HG03045 (cell line): ENCODE measurements around the gene CFC1B.
"Not testable (repeated sequence)": the region's sequence is repeated elsewhere in the genome, so short reads cannot be mapped to it uniquely, and the experiment has no call there.

Experiments
- ATAC-seq: cut with Tn5 transposase; IDR thresholded peaks from one replicate; pipeline ENCODE4 v1.9.1; 2021; ENCODE audit warnings: mild to moderate bottlenecking, moderate library complexity; ENCODE audit not compliant: unreplicated experiment

Gene CFC1B

DNA sequence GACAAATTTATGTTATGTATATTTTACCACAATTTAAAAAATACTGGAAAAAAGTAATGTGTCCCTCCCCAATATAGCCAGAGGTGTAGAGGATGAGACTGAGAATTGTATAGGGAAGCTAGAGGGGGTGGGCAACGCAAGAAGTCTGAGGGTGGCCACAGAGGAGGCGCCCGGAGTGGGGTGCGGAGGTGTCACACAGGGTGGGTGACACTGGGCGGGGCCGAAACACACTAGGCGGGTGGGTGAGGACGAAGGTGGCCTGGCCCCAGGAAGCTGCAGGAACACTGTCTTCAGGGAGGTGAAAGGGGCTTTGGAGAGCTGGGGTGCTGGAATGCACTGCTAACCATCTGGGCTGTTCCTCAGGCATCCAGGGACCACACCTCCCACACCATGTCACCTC lies 35.4 kb downstream of the CFC1B start:
- ATAC-seq = not testable (repeated sequence)

DNA sequence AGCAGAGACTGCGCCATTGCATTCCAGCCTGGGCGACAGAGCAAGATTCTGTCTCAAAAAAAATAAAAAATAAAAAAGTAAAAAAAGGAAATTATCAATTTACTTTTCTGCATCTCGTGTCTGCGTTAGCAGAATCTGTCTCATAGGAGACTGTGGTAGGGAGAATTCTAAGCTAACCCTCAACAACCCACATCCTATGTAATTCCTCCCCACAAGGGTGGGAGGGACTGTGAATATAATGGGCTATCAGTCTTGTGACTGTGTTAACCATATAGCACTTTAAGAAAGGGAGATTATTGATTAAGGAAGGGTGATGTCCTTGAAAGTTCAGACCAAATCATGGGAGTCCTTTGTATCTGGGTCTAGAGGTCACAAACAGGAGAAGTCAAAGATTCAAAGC lies 45.1 kb downstream of the CFC1B start:
- ATAC-seq = not testable (repeated sequence)

DNA sequence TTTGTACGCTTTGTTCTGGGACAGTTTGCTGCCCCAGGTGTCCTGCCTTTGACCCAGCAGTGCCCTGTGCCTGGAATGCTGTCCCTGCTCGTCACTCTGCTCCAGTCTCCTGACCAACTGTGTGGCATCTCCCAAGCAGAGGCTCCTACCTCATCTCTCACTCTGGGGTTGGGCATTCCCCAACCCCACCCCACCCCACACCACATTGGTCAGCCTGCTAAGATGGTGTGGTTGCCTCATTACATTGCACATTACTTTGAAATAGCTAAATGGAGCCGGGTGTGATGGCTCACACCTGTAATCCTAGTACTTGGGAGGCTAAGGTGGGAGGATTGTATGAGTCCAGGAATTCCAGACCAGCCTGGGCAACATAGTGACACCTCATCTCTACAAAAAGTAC lies 50.9 kb downstream of the CFC1B start:
- ATAC-seq = not testable (repeated sequence)

DNA sequence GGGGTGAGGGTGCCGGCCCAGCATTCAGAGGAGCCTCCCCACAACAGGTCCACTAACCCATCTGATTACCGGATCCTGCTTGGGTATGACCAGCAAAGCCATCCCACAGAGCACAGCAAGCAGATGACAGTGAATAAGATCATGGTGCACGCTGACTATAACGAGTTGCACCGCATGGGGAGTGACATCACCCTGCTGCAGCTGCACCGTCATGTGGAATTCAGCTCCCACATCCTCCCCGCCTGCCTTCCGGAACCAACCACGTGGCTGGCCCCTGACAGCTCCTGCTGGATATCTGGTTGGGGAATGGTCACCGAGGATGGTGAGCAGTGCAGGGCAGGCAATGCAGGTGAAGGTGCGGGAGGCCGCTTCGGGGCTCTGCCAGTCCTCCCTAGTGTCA lies 53.2 kb downstream of the CFC1B start:
- not testable (repeated sequence) for ATAC-seq

DNA sequence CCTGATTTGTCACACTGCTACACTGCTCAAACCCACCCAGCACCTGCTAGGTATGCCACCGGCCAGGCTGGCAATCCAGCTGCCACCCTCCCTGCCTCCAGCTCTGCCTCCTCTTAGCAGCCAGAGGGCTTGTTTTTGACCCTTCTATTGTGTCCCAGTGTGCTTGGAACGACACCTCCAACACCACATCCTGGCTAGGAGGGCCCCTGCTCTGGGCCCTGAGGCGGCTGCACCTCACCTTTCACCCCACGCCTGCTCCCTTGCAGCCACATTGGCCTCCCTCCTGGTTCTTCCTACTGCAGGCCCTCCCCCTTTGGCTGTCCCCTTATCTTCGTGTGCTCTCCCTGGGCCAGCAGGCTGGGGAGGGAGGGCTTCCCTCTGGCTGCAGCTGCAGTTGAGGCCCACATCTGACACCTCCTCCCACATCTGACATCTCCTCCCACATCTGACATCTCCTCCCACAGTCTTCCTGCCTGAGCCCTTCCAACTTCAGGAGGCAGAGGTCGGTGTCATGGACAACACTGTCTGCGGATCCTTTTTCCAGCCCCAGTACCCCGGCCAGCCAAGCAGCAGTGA lies 55.3 kb downstream of the CFC1B start:
- not testable (repeated sequence) for ATAC-seq

DNA sequence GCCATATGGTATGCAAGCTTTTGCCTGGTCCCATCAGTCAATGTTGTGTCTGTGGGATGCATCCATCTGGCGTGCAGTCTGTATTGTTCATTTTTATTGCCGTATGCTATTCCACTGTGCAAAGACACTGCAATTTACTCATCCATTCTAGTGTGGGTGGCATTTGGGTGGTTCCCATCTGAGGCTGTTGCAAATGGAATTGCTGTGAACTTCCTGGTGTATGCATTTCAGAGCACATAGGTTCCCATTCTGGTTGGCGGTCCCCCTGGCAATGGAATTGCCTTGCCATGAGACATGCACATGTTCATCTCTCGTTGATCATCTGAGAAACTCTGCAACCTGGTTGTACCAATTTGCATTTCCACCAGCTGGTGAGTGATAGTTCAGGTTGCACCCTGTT lies 56.5 kb downstream of the CFC1B start:
- ATAC-seq = not testable (repeated sequence)
